Measurements from ENCODE around the gene RFNG.

GRCh38 chr17:82056729-82057621, 5.4 kb upstream of the RFNG start:
- TF ChIP-seq MAX (IDR thresholded peaks at IDR 0.05; ENCODE audit: low read depth, low read length) = no peak
- TF ChIP-seq CTCF (IDR thresholded peaks at IDR 0.05; ENCODE audit: low read depth, low read length) = no peak
- TF ChIP-seq POLR2A (IDR thresholded peaks at IDR 0.05; ENCODE audit: extremely low read depth, insufficient read length) = no peak
- TF ChIP-seq MYC (IDR thresholded peaks at IDR 0.05; ENCODE audit: low read depth, low read length) = no peak

Data from NB4 (cell line).